Spinal cord (tissue), 10 donors: ENCODE data around the gene TYROBP. TPM values are rescaled to one million over a fixed set of nuclear protein-coding genes. Genes with fewer than 3 reads are reported as not detected.

Experiments used
- DNase-seq, 6 donors: peaks; one replicate each; pipeline versions ENCODE4 v3.0.0 to v3.0.0-alpha.2; 2013 to 2015; ENCODE audit warnings: low spot score in 6 of 6, low read depth in 4 of 6
- H3K27ac ChIP-seq: one replicate; pipeline ENCODE4 v1.5.1; 2013; ENCODE audit warnings: low read depth, low read length, control low read depth
- H3K27me3 ChIP-seq: one replicate; pipeline ENCODE4 v1.6.1; 2013; ENCODE audit warnings: low read length; ENCODE audit not compliant: control insufficient read depth, insufficient read depth
- H3K36me3 ChIP-seq: one replicate; pipeline ENCODE4 v1.6.1; 2013; ENCODE audit warnings: low read length; ENCODE audit not compliant: control insufficient read depth, insufficient read depth
- H3K4me1 ChIP-seq: one replicate; pipeline ENCODE4 v1.6.1; 2013; ENCODE audit warnings: low read length; ENCODE audit not compliant: control insufficient read depth, insufficient read depth
- H3K4me3 ChIP-seq: one replicate; pipeline ENCODE4 v1.5.1; 2013; ENCODE audit warnings: low read depth, low read length, control low read depth
- H3K9me3 ChIP-seq: one replicate; pipeline ENCODE4 v1.6.1; 2013; ENCODE audit warnings: low read length; ENCODE audit not compliant: control insufficient read depth, insufficient read depth
- WGBS: methylation state at CpG from one replicate; pipeline ENCODE4 v1.1.5; 2013; ENCODE audit warnings: missing lambda C conversion rate; ENCODE audit not compliant: insufficient coverage; 5-methylcytosine and 5-hydroxymethylcytosine counted together
- polyA plus RNA-seq, 2 donors: library from polyadenylated mRNA; unstranded; fragments of 120-200 nt; gene quantifications; one replicate each; pipeline ENCODE4 v1.2.1, GENCODE V29; 2013; ENCODE audit not compliant: insufficient read length in 2 of 2
- total RNA-seq, 2 donors: library from RNA; depleted of rRNA in 1 of 2; stranded (reverse); fragments of 120-200 nt in 1 of 2; fragments of >200 nt in 1 of 2; gene quantifications; one replicate each; pipeline versions ENCODE4 v1.2.3 to v1.2.4, GENCODE V29; 2013 to 2014
- donor health status: healthy.

The TYROBP gene
- total and polyA plus RNA-seq, 4 donors = 14.1 to 34.1 (median 29.1) TPM

DNA sequence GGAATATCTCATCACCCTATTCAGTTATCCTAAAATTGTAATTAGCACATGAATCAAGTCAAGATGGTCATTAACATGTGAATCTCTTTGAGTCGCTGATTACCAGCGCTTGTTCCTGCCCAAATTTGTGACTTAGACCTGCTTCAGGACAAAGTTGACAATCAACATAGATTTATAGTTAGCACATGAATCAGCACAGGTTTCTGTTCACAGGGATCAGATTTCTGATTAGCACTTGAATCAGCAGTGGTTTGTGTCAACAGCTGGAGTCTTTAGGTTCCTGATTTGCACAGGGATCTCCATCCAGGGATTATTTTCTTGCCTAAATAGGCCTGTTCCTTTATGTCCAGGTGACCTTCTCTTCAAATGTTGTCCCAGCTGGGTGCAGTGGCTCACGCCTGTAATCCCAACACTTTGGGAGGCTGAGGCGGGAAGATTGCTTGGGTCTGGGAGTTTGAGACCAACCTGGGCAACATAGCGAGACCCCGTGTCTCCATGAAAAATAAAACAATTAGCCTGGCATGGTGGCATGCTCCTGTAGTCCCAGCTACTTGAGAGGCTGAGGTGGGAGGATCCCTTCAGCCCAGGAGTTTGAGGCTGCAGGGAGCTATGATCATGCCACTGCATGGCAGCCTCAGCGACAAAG is 24.3 kb upstream of the TYROBP start:
- no peak overlapping the region for H3K27ac ChIP-seq
- H3K36me3 ChIP-seq = no peaks in the 10 kb centered on the region
- no peak for DNase-seq
- H3K9me3 ChIP-seq = no peaks in the 10 kb centered on the region
- no peaks in the 10 kb centered on the region for H3K27me3 ChIP-seq
- H3K4me1 ChIP-seq = peaks cover 24% of the 10 kb centered on the region
- H3K4me3 ChIP-seq = no peak overlapping the region
- WGBS = 66% methylated on average over 5 of the region's 7 CpGs

DNA sequence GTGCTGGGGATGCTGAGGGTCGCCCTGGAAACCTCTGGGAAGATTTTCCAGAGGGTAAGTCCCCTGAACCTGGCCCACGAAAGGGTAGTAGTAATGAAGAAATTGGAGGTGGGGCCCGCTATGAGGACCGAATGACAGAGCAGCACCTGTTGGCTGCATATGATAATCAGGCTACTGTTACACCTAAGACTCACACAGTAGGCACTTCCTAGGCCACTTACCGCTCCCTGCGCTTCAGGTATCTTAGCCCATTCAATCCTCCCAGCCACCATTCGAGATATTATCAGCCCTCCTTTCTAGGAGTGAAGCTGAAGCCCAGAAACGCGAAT is 23.7 kb upstream of the TYROBP start:
- no peak for DNase-seq
- Histone ChIP-seq H3K27me3 (no peaks in the 10 kb centered on the region), H3K4me1 (peaks cover 18% of the 10 kb centered on the region), H3K9me3 (no peaks in the 10 kb centered on the region), H3K36me3 (no peaks in the 10 kb centered on the region), H3K4me3 (peak overlapping the region; percentile 42), H3K27ac (no peak overlapping the region)
- WGBS = 8% methylated on average over 4 of the region's 9 CpGs

DNA sequence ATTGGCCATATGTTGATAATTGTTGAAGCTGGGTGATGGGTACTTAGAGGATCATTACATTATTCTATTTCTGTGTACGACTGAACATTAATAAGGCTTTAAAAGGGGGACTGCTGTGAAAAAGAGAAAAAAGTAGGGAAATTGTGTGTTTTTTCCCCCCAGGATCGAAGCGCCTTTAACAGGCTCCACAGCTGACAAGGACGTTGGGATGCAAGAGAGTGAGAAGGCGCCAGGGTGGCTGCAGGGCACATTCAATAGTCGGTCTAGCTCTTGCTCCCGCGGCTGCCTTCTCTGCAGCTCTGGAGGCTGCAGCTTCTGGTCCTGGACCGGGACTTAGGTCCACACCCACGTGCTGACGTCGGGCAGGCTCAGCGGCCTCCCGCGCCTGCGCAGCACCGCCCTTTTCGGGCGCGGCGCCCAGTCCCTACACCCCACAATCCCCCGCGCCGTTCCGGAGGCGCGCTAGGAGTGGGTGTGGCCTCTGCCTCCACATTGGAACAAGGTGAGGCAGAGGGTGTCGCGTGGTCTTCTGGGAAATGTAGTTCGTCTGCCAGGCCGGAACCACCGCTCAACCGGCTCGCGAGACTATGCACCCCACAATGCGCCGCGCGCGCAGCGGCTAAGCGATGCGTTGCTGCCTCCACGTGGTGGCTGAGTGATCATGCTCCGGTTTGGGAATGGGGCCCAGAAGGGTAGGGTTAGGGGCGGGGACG is 23.2 kb upstream of the TYROBP start:
- peak overlapping the region; percentile 42 for H3K4me3 ChIP-seq
- DNase-seq = peak; percentile 98 to 100 (median 100)
- WGBS = under 1% methylated on average over 44 of the region's 47 CpGs
- H3K36me3 ChIP-seq = no peaks in the 10 kb centered on the region
- H3K9me3 ChIP-seq = no peaks in the 10 kb centered on the region
- peak overlapping the region; percentile 83 for H3K27ac ChIP-seq
- no peaks in the 10 kb centered on the region for H3K27me3 ChIP-seq
- H3K4me1 ChIP-seq = peaks cover 15% of the 10 kb centered on the region

DNA sequence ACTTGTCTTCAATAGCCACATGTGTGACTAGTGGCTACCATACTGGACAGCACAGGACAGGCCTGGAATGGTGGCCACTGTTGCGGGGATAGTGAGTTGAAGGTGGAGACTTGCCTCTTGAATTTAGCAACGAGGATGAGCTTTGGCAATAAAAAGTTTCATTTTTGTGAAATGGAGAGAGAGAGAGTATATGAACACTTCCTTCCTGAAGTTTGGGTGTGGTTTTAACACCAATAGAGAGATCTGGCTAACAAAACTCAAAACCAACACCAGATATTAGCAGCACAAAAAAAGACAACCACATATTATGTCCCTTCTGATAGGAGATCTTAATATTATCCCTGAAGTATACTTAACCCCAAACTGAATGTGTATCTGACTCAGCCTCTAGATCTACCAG is 21.8 kb upstream of the TYROBP start:
- Histone ChIP-seq H3K9me3 (no peaks in the 10 kb centered on the region), H3K27me3 (peaks cover under 1% of the 10 kb centered on the region), H3K4me3 (no peak overlapping the region), H3K4me1 (peaks cover 4% of the 10 kb centered on the region), H3K27ac (no peak overlapping the region), H3K36me3 (no peaks in the 10 kb centered on the region)
- WGBS = 100% methylated on average over 1 of the region's 2 CpGs
- DNase-seq = no peak

DNA sequence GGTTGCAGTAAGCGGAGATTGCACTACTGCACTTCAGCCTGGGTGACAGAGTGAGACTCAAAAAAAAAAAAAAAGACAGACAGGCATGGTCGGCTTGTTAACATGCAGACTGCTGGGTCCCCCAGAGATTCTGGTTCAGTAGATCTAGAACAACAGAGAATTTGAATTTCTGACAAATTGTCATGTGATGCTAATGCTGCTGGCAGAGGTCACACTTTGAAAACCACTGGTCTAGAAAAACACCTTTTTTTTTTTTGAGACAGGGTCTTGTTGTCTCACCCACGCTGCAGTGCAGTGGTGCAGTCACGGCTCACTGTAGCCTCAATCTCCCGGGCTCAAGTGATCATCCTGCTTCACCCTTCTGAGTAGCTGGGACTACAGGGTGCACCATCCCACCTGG is 20.4 kb upstream of the TYROBP start:
- Histone ChIP-seq H3K27me3 (peaks cover 2% of the 10 kb centered on the region), H3K36me3 (no peaks in the 10 kb centered on the region), H3K9me3 (no peaks in the 10 kb centered on the region), H3K4me1 (peaks cover 3% of the 10 kb centered on the region), H3K4me3 (no peak overlapping the region), H3K27ac (no peak overlapping the region)
- WGBS = 60% methylated on average over 2 of the region's 5 CpGs
- DNase-seq = no peak

DNA sequence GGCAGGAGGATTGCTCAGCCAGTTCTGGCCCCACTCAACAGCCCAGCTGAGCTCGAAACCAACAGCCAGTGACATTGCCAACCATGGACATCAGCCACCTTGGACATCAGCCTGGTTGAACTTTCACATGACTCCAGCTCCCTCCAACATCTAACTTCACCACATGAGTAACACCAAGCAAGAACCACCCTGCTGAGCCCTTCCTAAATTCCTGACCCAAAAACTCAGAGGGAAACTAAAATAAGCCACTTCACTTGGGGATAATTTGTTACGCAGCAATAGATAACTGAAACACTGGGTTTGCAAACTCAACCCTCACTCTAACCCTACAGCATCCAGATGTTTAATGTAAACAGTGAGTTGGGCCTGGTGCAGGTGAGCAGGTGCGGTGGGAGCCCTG is 17.4 kb upstream of the TYROBP start:
- no peak overlapping the region for H3K27ac ChIP-seq
- H3K4me3 ChIP-seq = no peak overlapping the region
- H3K9me3 ChIP-seq = no peaks in the 10 kb centered on the region
- 79% methylated on average over 2 of the region's 3 CpGs for WGBS
- DNase-seq = no peak
- no peaks in the 10 kb centered on the region for H3K4me1 ChIP-seq
- H3K36me3 ChIP-seq = no peaks in the 10 kb centered on the region
- peaks cover 2% of the 10 kb centered on the region for H3K27me3 ChIP-seq

DNA sequence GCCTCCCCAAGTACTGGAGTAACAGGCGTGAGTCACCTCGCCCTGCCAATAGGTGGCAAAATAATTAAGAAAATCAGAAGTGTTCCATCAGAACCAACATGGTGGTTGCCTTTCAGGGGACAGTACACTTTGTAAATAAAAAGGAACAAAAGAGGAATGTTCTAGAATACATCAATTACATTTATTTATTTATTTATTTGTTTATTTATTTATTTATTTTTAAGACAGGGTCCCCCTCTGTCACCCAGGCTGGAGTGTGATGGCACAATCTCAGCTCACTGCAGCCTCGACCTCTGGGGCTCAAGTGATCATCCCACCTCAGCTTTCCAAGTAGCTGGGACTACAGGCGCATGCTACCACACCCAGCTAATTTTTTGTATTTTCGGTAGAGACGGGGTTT is 12.9 kb upstream of the TYROBP start:
- H3K27me3 ChIP-seq = peaks cover 2% of the 10 kb centered on the region
- H3K9me3 ChIP-seq = no peaks in the 10 kb centered on the region
- H3K4me3 ChIP-seq = no peak overlapping the region
- WGBS = 86% methylated on average over 2 of the region's 6 CpGs
- DNase-seq = no peak
- no peak overlapping the region for H3K27ac ChIP-seq
- H3K4me1 ChIP-seq = no peaks in the 10 kb centered on the region
- no peaks in the 10 kb centered on the region for H3K36me3 ChIP-seq

DNA sequence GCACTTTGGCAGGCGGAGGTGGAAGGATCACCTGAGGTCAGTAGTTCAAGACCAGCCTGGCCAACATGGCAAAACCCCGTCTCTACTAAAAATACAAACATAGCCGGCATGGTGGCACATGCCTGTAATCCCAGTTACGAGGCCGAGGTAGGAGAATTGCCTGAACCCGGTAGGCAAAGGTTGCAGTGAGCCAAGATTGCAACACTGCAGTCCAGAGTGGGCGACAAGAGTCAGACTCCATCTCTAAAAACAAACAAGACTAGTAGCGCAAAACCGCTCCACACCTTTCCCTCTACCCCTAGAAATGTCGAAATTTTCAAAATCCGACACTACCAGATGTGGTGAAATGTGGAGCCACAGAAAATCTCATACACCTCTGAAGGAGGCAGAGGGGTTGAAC is 11.2 kb upstream of the TYROBP start:
- no peak for DNase-seq
- no peaks in the 10 kb centered on the region for H3K4me1 ChIP-seq
- no peak overlapping the region for H3K4me3 ChIP-seq
- H3K27me3 ChIP-seq = no peaks in the 10 kb centered on the region
- no peaks in the 10 kb centered on the region for H3K9me3 ChIP-seq
- no peak overlapping the region for H3K27ac ChIP-seq
- no peaks in the 10 kb centered on the region for H3K36me3 ChIP-seq
- WGBS = 85% methylated on average over 11 of the region's 11 CpGs

DNA sequence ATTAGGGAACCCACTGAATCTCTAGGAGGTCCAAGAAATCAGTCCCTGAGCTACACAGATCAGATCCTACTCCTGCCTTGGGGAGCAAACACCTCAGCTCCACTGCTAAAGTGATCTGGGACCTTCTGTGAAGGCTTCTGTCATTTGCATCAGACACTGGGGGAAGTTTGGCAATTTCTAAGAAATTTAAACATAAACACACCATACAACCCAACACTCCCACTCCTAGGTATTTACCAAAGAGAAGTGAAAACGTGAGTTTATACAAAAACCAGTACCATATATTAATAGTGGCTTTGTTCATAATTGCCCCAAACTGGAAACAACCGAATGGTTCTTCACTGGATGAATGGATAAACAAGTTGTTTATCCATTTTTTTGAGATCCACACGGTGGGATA is 7.3 kb upstream of the TYROBP start:
- WGBS = no CpG with 5 or more reads among the region's 3 CpGs
- H3K9me3 ChIP-seq = no peaks in the 10 kb centered on the region

DNA sequence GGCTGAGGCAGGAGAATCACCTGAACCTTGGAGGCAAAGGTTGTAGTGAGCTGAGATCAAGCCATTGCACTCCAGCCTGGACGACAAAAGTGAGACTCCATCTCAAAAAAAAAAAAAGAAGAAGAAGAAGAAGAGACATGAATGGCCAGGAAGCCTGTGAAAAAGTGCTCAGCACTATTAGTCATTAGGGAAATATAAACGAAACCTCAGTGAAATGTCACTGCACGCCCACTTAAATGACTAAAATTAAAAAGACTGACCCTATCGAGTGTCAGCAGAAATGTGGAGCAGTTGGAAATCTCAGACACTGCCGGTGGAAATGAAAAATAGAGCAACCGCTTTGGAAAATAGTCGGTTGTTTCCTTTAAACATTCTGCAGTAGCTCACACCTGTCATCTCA is 5.5 kb upstream of the TYROBP start:
- DNase-seq = no peak
- H3K27ac ChIP-seq = no peak overlapping the region
- no peaks in the 10 kb centered on the region for H3K9me3 ChIP-seq
- no peaks in the 10 kb centered on the region for H3K36me3 ChIP-seq
- 84% methylated on average over 6 of the region's 7 CpGs for WGBS
- peaks cover 6% of the 10 kb centered on the region for H3K4me1 ChIP-seq
- H3K27me3 ChIP-seq = no peaks in the 10 kb centered on the region
- H3K4me3 ChIP-seq = no peak overlapping the region

More for the DNA sequence above, 7.3 kb upstream of the TYROBP start:
- H3K4me3 ChIP-seq = no peak overlapping the region
- no peaks in the 10 kb centered on the region for H3K36me3 ChIP-seq
- DNase-seq = no peak
- no peaks in the 10 kb centered on the region for H3K27me3 ChIP-seq
- peaks cover 3% of the 10 kb centered on the region for H3K4me1 ChIP-seq
- H3K27ac ChIP-seq = no peak overlapping the region
